OCI-LY3 (cell line): ENCODE measurements around the gene NOP14.
"Not testable (repeated sequence)": the region's sequence is repeated elsewhere in the genome, so short reads cannot be mapped to it uniquely, and the experiment has no call there.

Source experiments
- H2AFZ ChIP-seq: fragments of 200-600, 300-600 bp; shearing (Covaris generic); 2 replicates; pipeline ENCODE4 v1.6.0; 2014; ENCODE audit warnings: antibody characterized with exemption, low read depth, low read length
- H3K27ac ChIP-seq: fragments of 200-600, 300-600 bp; sonication (generic); 2 replicates; pipeline ENCODE4 v1.5.1; 2014; ENCODE audit warnings: mild to moderate bottlenecking, low read length, moderate library complexity, mixed read lengths
- H3K27me3 ChIP-seq: fragments of 200-600, 300-600 bp; sonication (generic); 2 replicates; pipeline ENCODE4 v1.6.1; 2014; ENCODE audit warnings: low read depth, low read length, mixed read lengths
- H3K36me3 ChIP-seq: fragments of 200-600, 300-600 bp; sonication (generic); replicated peaks from 2 replicates; pipeline ENCODE3; 2014; ENCODE audit warnings: low read depth, low read length, mixed read lengths
- H3K4me1 ChIP-seq: fragments of 300-600, 200-600 bp; sonication (generic); 2 replicates; pipeline ENCODE4 v1.6.1; 2014; ENCODE audit warnings: low read length, mixed read lengths
- H3K4me2 ChIP-seq: fragments of 200-600, 300-600 bp; sonication (generic); 2 replicates; pipeline ENCODE4 v1.6.1; 2014; ENCODE audit warnings: low read length, mixed read lengths
- H3K4me3 ChIP-seq: fragments of 300-600, 200-600 bp; sonication (generic); 2 replicates; pipeline ENCODE4 v1.5.1; 2014; ENCODE audit warnings: antibody characterized with exemption, mild to moderate bottlenecking, low read length, moderate library complexity
- H3K79me2 ChIP-seq: fragments of 300-600, 200-600 bp; shearing (Covaris generic); 2 replicates; pipeline ENCODE4 v1.6.1; 2014; ENCODE audit warnings: mild to moderate bottlenecking, low read length, mixed read lengths
- H3K9ac ChIP-seq: fragments of 300-600, 200-600 bp; shearing (Covaris generic); 2 replicates; pipeline ENCODE4 v1.6.0; 2014; ENCODE audit warnings: mild to moderate bottlenecking, low read length, moderate library complexity
- H3K9me3 ChIP-seq: fragments of 200-600, 300-600 bp; shearing (Covaris generic); 2 replicates; pipeline ENCODE4 v1.6.1; 2014; ENCODE audit warnings: low read length, mixed read lengths; ENCODE audit not compliant: insufficient read depth
- H4K20me1 ChIP-seq: fragments of 200-600, 300-600 bp; sonication (generic); 2 replicates; pipeline ENCODE4 v1.6.1; 2016; ENCODE audit warnings: low read length, mixed read lengths; ENCODE audit not compliant: insufficient read depth
- EZH2phosphoT487 ChIP-seq: fragments of 200-600 bp; shearing (Covaris generic); IDR thresholded peaks from 2 replicates; pipeline ENCODE4 v1.6.1; 2018; ENCODE audit warnings: antibody characterized with exemption, mixed run types, low read depth
- TF ChIP-seq, protein P1 (sequence below): fragments of 200-600, 300-600 bp; sonication (generic); IDR thresholded peaks from 2 replicates; pipeline ENCODE4 v1.5.1; 2014; ENCODE audit warnings: antibody characterized with exemption, low read length, low read depth

Gene NOP14

DNA sequence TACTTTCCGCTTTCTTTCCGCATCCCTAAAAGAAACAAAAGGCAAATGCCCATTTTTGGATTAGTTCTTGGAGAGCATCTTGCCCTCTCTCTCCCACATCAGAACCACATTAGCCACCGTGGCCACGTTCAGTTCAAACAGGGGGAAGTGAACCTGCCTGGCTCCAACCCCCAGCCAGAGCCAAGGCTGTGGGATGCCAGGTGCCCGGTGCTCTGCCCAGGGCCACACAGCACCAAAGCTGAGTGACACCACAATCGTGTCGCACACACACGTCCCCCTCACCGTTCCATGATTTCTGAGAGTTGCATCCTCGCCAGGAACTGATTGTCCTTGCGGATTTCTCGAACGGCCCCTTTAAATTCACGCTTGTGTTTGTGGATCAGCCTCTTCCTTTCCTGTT lies 24.3 kb downstream of the NOP14 start:
- no peak overlapping the region for H3K27ac ChIP-seq
- TF ChIP-seq EZH2phosphoT487: no peak
- TF ChIP-seq, protein P1, sequence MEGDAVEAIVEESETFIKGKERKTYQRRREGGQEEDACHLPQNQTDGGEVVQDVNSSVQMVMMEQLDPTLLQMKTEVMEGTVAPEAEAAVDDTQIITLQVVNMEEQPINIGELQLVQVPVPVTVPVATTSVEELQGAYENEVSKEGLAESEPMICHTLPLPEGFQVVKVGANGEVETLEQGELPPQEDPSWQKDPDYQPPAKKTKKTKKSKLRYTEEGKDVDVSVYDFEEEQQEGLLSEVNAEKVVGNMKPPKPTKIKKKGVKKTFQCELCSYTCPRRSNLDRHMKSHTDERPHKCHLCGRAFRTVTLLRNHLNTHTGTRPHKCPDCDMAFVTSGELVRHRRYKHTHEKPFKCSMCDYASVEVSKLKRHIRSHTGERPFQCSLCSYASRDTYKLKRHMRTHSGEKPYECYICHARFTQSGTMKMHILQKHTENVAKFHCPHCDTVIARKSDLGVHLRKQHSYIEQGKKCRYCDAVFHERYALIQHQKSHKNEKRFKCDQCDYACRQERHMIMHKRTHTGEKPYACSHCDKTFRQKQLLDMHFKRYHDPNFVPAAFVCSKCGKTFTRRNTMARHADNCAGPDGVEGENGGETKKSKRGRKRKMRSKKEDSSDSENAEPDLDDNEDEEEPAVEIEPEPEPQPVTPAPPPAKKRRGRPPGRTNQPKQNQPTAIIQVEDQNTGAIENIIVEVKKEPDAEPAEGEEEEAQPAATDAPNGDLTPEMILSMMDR: no peak
- no peak overlapping the region for H3K9ac ChIP-seq
- no peak overlapping the region for H2AFZ ChIP-seq
- no peaks in the 10 kb centered on the region for H3K9me3 ChIP-seq
- H3K4me1 ChIP-seq: peaks cover 35% of the 10 kb centered on the region
- H3K27me3 ChIP-seq: no peaks in the 10 kb centered on the region
- no peak overlapping the region for H3K4me2 ChIP-seq
- H3K79me2 ChIP-seq: peaks cover 13% of the 10 kb centered on the region
- peaks cover 61% of the 10 kb centered on the region for H3K36me3 ChIP-seq
- H4K20me1 ChIP-seq: peaks cover 24% of the 10 kb centered on the region
- no peak overlapping the region for H3K4me3 ChIP-seq

DNA sequence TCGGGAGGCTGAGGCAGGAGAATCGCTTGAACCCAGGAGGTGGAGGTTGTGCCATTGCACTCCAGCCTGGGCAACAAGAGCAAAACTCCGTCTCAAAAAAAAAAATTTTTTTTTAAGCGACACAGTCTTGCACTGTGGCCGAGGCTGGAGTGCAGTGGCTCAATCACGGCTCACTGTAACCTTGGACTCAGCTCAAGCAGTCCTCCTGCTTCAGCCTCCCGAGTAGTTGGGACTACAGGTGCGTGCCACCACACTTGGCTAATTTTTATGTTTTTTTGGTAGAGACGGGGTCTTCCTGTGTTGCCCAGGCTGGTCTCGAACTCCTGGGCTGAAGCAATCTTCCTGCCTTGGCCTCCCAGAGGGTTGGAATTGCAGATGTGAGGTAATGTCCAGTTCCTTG lies 24.8 kb downstream of the NOP14 start:
- H3K27ac ChIP-seq, H3K9me3 ChIP-seq, H3K9ac ChIP-seq, H3K27me3 ChIP-seq, H2AFZ ChIP-seq, H3K4me2 ChIP-seq, H3K4me3 ChIP-seq: not testable (repeated sequence)
- peaks cover 37% of the 10 kb centered on the region for H3K4me1 ChIP-seq
- peaks cover 16% of the 10 kb centered on the region for H3K79me2 ChIP-seq
- peaks cover 58% of the 10 kb centered on the region for H3K36me3 ChIP-seq
- peaks cover 24% of the 10 kb centered on the region for H4K20me1 ChIP-seq

DNA sequence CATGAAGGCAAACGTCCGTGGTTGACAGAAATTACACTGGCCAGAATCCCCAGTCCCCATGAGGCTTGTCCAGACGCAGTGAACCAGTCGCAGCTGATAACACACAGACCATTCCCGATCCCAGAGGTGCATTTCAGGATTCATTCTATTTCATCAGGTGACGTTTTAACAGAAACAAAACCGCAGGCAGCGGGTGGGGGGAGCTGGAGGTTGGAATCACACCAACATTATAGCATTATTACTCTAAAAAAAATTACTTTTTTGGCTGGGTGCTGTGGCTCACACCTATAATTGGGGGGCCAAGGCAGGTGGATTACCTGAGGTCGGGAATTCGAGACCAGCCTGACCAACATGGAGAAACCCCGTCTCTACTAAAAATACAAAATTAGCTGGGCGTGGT lies 25.2 kb downstream of the NOP14 start:
- peaks cover 24% of the 10 kb centered on the region for H4K20me1 ChIP-seq
- H3K36me3 ChIP-seq: peaks cover 54% of the 10 kb centered on the region
- no peaks in the 10 kb centered on the region for H3K9me3 ChIP-seq
- H3K4me2 ChIP-seq: peak overlapping the region; percentile 88
- peaks cover 16% of the 10 kb centered on the region for H3K79me2 ChIP-seq
- peak overlapping the region; percentile 92; the same call in 1 of the 2 replicates for H3K4me3 ChIP-seq
- peaks cover 41% of the 10 kb centered on the region for H3K4me1 ChIP-seq
- H3K27me3 ChIP-seq: no peaks in the 10 kb centered on the region
- H3K27ac ChIP-seq: peak overlapping the region; percentile 82
- no peak overlapping the region for H3K9ac ChIP-seq
- TF ChIP-seq EZH2phosphoT487: no peak
- TF ChIP-seq, protein P1: no peak
- H2AFZ ChIP-seq: no peak overlapping the region

DNA sequence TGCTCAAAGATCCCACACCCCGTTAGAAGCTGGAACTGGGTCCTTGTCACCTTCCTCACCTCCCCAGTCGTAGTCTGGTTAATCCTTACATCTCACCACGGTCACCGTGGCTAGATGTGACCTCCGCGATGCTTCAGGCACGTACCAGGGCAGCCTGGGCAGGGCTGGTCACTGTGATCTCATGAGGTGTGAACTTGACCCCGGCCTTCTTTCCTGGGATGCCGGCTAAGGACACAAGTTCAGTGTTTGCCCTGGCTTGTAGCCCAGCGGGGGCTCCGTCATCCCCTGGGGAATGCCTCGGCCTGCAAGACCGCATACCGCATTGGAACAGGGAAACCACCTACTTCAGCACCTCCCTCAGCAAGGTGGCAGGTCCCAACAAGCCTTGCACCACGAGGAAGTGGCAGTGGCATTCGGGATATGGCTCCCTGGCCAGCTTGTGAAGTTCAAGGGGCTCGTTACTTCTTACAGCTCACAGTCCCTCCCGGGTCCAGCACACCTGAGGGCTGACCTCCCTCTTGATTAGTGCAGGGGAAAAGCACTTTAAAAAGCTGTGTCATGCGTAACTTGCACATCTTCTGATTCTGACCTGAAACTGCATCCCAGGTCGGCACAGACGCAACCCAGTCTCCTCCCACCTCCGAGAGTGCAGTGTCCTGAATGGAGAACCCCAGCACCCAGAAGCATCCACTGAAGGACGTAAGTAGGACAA lies 25.9 kb downstream of the NOP14 start:
- TF ChIP-seq EZH2phosphoT487: no peak
- TF ChIP-seq, protein P1: no peak
- H3K27ac ChIP-seq: peak overlapping the region; percentile 82
- H3K27me3 ChIP-seq: no peaks in the 10 kb centered on the region
- no peaks in the 10 kb centered on the region for H3K9me3 ChIP-seq
- H3K9ac ChIP-seq: peak overlapping the region; percentile 43; the same call in 1 of the 2 replicates
- H3K4me2 ChIP-seq: peak overlapping the region; percentile 88
- no peak overlapping the region for H2AFZ ChIP-seq
- H3K4me1 ChIP-seq: peaks cover 48% of the 10 kb centered on the region
- peaks cover 48% of the 10 kb centered on the region for H3K36me3 ChIP-seq
- H4K20me1 ChIP-seq: peaks cover 24% of the 10 kb centered on the region
- H3K79me2 ChIP-seq: peaks cover 16% of the 10 kb centered on the region
- peak overlapping the region; percentile 92 for H3K4me3 ChIP-seq
